Measurements from ENCODE around the gene CHD6.

CHD6 gene

DNA sequence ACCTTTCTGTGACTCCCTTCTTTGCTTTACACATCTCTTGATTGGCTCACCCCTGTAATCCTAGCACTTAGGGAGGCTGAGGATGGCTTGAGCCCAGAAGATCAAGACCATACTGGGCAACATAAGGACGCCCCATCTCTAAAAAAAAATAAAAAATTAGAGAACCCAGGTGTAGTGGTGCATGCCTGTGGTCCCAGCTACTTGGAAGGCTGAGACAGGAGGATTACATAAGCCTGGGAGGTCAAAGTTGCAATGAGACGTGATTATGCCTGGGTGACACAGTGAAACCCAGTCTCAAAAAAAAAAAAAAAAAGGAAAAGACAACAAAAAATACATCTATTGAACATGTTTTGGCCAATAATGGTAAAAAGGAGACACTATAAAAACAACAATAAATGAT, 37.8 kb downstream of the CHD6 start:
- DNase-seq (ENCODE audit: low read depth) = no peak

DNA sequence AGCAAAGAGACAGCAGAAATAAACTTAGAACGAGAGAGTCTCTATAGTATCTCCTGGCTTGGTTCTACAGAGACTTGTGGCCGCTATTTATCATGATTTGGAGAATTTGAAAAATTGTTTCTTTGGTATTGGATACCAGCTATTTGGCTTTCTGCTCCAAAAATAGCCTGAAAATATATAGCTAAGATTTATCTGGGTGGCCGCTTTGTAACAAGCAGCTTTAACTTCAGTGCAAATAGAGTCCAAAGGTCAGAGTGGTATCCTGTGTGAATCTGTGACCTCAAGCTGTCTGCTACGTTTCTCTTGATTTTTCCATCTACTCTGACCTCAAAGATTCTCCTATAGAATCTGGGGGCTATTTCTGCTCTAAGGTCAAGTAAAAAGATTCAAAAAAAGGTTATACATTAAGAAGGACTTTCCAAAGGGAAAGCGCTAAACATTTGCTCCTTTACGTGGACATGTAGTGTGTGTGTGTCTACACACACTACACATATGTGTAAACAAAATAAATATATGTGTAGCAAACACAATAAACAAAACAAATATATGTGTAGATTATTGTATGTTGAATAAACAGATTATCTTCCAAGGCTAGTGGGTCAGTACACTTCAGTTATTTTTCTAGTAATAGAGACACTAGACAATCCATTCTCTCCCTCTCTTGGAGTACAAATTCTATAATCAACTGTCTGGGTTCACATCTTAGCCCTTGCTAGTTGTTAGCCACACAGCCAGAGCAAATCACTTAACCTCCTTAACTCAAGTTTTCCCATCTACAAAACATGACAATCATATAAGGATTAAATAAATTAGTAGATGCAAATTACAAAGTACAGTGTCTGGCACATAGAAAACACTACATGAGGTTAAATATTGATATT, 40.8 kb downstream of the CHD6 start:
- DNase-seq (ENCODE audit: low read depth) = no peak

DNA sequence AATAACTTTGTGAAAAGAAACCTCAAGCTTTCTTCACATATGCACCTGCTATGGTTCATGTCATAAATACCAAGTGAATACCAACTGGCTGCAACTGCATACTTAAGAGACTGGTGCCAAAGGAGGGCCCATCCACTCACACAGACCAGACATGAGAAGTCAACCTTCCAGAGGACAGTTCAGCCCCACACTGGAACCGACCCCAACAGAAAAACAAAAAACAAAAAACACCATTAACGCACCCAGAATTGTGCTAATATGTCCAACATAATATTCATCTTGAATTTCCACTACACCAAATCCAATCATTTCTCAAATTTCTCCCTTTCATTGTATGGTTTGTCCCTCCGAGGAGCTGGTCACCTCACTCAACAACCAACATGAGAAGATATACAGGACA, 42.8 kb downstream of the CHD6 start:
- DNase-seq (ENCODE audit: low read depth) = no peak

DNA sequence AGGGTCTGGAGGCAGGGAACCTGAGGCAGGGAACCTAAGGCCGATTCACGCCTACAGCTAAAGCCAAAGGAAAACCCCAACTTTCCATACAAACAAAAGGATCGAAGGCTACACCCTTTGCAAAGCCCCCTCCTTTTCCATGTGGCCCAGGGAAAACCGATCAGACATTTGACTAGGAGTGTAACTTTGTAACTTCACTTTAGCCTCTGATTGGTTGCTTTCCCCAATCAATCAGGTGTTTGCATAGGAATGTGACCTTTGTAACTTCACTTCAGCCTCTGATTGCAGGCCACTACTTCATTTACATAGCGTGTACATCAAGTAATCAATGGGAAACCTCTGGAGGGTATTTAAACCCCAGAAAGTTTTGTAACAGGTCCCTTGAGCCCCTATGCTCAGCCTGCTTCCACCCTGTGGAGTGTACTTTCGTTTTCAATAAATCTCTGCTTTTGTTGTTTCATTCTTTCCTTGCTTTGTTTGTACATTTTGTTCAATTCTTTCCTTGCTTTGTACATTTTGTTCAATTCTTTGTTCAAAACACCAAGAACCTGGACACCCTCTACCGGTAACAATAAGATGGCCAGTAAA, 43.3 kb downstream of the CHD6 start:
- no peak for DNase-seq (ENCODE audit: low read depth)

DNA sequence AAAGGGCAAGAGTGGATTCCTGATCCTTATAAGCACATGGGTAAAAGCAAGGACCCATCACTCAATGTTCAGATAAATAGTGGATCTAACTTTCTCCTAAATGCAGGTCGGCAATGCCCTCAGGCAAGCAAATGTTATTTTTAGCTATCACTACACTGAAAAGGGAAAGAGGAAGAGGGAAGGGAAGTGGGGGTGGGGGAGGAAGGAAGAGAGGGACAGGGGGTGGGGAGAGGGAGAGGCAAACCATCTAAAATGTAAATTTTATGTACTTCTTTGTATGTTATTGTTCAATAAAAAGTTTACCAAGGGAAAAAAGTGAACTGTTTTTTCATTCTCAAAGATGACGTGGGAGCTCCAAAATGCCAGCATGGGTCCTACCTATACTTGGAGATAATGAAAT, 44.2 kb downstream of the CHD6 start:
- no peak for DNase-seq (ENCODE audit: low read depth)

DNA sequence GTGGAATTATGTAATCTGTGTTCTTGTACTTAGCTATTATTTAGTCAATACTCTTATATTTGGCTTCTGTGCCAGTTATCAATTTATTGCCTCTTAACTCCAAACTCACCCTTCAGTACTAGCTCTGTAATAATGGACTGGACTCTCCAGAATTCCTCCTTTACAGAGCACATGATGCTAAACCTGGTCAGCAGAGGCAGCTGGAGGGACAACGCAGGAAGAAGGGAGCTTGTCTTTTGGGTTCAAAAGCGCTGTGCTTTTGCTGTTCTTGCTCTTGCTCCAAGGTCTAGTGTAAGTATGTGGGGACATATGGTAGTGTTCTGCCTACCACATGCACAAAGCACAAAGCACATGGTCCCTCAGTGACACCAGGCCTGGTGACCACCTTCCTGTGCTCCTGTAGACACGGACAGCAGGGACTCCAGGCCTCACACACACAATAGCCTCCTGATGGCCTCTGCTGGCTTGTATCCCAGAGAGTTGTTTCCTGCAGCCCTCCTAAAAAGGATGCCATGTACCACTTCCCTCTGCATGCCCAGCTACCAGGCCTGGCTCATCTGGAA, 46.1 kb downstream of the CHD6 start:
- DNase-seq (ENCODE audit: low read depth) = no peak

DNA sequence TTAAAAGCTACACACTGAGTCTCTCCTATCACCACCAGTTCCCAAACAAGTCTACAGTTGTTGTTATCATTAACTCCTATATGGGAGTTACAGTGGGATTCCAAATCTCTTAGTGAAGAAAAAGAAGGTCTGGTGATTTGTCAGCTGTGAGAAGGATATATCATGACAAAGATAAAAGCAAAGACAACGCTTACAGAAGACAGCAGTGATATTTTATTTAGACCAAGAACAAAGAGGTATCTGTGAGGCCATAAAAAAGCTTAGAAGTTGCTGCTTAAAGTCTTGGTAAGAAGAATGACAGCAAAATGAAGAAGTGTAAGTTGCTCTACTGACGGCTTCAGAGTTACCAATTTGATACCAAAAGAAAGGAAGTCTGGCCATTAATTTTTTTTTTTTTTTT, 47.2 kb downstream of the CHD6 start:
- DNase-seq (ENCODE audit: low read depth) = no peak

DNA sequence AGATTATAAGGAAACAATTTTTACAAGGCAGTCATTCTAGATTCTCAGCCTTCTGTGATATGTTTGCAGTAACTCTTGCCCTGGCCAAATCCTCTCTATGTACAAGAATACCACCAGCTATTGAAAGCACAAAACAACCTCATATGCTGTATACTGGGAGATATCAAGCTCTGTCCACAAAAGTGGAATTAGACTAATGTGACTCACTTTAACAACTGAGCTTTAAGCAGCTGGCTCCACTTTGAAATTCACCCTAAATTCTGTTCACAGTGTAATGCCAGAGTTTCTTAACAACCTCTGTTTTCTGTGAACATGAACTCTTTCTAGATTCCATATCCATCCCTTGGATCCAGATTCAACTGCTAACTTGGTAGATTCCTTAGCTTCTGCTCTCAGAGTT, 47.6 kb downstream of the CHD6 start:
- no peak for DNase-seq (ENCODE audit: low read depth)

DNA sequence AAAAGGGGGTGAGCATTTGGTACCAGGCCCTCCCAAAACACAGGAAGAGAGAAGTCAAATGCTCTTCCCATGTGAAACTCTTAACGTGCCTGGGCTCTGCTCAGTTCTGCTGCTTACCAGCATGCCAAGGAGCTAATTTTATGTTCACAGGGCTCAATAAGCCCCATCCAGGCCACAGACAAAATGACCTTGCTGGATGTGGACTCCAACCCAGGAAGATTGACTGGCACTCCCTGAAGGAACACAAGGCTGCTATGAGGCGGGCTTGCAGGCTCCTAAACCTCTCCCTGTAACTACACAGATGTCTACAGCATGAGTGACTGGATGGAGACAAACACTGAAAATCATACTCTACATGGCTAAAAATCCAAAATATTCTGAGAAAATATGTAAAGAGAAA, 50.6 kb downstream of the CHD6 start:
- DNase-seq (ENCODE audit: low read depth) = no peak

DNA sequence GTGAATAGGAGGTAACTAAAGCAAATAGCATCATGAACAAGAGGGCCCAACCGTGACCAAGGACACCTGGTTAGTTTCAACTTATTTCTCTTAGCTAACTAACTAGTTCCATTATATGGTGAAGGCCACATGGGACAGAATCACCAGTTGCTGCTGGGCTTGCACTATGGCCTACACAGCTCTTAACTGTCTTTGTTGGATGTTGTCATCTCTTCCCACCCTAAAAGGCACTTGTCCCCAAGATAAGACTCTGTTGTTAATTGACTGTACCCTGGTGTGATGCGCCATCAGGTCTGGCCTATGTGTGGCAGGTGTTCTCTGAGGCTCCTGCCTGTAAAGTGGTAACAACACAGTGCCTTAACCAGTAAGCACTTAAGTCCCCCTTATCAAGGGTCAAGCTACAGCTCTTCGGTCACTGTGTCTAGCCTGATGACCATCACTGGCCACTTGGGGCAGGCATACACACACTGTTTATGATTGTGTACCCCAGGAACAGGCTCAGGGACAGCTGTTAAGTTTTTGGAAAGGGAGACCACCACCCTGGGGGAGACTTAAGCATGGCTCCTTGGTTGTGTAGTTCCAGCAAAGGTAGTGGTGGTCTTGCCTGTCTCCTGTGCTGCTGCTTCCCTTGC, 51.2 kb downstream of the CHD6 start:
- DNase-seq (ENCODE audit: low read depth) = no peak

DNA sequence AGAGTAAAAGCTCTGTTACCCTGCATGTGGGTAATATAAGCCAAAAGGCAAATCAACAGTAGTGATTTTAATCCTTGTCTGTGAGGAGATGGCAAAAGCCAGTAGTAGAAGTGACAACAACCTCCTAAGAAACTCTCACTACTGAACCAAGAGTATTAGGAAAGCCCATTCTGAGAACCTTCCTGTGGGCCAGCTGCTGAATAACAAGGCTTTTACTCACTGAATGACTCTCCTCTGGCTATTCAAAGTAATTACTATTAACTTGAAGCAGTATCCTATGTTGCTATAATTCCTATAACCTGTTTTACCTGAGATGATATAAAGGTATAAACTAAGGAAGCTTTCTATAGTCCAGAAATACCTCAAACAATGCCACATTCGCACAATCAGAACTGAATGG, 55.1 kb downstream of the CHD6 start:
- no peak for DNase-seq (ENCODE audit: low read depth)

DNA sequence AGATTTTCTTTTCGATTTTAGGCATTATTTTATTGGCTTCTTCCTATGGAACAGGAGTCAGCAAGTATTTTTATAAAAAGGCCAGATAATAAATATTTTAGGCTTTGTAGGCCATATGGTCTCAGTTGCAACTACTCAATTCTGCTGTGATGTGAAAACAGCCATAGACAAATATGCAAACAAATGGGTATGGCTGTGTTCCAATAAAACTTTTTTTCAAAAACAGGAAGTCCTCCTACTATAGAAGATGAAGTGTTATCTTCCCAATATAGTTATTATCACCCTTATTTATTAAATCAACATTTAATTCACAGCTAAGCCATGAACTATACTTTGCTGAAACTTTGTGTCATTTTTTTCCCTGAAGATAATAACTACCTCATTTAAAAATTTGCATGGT, 57.2 kb downstream of the CHD6 start:
- DNase-seq (ENCODE audit: low read depth) = no peak

DNA sequence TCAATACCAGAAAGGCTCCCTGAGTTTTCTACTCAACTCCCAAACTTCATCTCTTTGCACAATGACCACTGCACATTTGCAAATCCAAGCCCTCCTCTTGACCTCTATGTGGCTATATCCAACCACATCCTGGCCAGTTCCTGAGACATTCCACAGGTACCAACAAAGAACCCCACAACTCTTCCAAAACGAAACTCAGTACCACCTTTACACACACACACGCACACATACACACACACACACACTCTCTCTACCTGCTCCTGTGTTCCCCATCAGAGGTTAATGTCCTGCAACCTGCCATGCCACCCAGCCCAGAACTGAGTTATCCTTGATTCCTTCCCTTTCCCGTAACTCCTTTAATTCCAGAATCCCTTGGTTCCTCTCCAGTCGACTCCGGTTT, 58.5 kb downstream of the CHD6 start:
- DNase-seq (ENCODE audit: low read depth) = no peak

DNA sequence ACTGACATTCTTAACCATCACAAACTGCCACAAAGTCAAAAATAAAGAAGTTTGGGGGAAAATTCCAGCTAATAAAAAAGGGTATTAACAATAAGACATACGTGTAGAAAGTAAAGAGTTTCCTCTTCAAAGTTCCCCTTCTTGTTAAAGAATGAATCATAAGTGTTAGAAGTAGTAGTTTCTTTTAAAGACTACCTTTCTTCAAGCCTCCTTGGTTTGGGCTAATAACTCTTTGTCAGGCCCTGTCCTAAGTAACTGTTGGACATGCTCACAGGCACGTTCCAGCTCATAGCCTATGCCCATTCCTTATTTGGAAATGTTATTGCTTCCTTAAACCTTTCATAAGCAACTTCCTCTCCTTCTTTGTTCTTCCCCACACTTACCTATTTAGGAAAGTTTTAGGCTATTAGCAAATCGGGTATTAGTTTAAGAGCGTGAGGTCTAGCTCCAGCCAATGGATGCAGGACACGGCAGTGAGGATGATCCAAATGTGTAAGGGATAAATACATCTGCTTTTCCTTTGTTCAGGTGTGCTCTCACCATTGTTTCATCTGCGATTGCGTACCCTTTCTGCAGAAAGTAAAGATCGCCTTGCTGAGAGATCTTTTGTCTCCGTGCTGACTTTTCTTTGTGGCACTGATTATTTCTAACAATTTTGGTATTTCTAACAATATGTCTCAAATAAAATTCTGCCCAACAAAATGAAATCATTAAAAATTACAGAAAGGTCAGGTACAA, 64.9 kb downstream of the CHD6 start:
- no peak for DNase-seq (ENCODE audit: low read depth)

DNA sequence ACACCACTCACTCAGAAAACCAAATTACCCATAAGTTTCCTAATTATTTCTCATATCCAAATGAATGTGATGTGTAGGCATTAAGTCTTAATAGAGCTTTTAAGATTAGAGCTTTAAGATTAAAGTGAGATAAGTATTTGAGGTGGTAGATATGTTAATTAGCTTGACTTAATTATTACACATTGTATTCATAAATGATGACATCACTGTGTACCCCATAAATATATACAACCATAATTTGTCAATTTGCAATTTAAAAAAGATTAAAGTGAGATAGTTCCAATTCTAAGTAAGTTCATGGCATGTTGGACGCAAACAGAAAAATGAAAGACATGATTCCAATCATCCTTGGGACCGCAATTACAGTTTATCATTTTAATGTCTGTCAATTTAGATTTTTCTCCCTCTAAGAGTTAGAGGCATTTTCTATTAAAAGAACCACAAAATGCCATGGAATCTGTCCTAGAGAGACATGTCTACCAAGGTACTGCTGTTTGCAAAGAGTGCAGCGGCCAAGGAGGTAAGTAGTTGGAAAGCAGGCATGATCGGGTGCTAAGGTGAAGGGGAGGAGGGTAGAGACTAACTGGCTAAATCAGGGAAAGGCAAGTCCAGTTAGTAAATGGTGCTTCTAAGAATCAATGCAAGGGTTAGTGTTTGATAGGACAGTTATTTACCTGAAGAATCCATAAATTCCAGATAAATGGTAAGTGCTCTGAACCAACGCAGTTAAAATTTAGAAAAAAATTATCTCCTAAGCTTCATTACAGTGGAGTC, 65.7 kb downstream of the CHD6 start:
- no peak for DNase-seq (ENCODE audit: low read depth)

DNA sequence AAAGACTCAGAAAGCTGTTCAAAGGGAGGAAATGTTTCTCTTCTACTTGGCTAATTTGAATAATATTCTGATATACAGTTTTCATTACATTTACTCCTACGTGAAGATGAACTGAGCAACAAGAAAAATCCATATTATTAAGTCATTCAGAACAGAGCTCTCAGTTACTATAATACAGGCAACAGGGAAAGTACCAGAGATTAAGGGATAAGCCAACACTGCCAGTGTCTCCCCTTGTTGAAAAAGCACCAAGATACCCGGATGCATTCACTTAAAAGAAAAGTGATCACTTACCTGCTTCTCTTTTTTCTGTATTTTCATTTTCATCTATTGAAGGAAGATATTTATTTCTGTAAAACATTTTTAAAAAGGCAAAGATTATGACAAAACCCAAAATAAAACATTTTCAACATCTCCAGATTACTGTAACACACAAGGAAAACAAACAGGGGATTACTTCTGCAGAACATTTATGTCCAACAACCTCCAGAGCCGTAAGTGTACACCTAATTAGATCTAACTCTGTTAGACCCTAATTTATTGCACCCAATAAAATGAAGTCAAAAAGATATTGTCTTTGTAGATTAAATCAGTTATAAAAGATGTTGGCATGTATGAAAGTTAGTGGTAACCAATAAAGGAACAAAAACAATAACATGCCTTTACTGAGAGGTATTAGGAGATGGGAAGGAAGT, 67.0 kb downstream of the CHD6 start:
- DNase-seq (ENCODE audit: low read depth) = no peak

DNA sequence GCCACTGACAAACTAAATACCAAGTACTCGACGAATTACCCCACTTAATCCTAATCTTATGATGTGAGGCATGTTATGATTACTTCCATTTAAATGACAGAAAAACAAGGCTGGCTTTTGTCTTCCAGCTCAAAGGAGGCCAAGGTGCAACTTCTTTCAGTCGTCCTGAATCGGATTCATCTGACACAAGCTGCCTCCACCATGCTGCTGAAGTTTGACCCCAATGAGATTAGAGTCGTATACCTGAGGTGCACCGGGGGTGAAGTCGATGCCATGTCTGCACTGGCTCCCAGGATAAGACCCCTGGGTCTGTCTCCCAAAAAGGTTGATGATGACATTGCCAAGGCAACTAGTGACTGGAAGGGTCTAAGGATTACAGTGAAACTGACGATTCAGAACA, 71.0 kb downstream of the CHD6 start:
- DNase-seq (ENCODE audit: low read depth) = no peak

DNA sequence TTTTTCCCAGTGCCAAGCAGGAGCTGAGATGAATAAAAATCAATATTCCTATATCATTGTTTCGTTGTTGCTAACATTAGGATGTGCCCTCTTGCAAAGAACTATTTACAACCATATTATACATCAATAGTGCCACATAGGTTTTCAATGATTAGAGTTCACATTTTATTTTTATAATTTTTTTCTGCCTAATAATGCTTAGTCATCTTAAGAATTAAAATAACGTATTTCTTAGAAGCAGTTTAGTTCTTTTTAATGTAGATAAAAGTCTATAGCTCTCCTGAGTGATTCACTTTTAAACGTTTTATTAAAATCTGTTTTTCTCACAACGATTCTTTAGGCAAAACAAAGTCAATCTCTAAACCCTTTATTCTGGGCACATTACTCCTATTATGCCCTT, 71.6 kb downstream of the CHD6 start:
- DNase-seq (ENCODE audit: low read depth) = no peak

DNA sequence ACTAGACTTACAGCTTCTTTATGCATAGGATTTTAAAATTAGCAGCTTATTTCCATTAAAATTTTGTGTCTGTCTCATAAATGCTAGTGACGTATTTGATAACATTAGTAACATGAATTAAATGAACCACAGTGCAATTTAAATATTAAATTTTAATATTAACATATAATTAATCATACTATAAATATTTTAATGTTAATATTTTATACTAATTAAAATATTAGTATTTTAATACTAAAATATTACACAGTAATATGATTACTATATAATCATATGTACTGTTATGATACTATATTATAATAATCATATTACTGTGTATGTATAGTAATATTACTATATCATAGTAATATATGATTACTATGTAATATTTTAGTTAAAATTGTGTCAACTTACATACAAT, 73.7 kb downstream of the CHD6 start:
- no peak for DNase-seq (ENCODE audit: low read depth)

DNA sequence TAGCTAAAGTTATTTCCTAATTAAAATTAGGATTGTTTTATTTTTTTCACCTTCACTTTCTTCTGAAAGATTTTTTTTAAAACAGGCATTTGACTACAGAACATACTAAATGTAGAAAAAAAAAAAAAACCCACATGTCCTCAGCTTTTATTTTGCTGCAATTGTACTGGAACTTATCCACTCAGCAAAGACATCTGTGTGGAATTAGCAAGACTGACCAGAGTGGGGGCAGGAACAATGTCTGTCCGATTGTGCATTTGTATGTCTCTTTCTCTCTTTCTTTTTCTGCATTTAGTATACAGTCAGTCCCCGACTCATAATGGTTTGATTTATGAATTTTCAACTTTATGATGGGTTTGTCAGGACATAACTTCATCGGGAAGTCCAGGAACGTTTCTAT, 77.3 kb downstream of the CHD6 start:
- DNase-seq (ENCODE audit: low read depth) = no peak

DNA sequence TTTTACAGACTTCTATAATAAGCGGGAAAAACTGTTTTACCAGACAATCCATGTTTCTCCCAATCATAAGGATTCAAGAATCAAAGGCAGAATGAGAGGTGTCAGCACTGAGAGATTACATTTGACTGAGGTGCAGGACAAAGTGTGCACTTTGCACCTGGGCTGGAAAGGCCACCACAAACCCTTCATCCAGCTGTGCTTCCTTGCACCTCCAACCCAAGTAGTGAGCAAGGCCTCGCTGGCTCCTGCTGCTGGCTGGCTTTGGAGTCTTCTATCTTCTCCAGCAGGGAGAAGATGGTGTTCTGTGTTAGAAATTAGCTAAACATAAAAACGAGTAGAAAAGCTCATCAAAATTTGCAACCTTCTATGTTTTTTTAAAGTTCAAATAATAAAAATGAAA, 77.7 kb downstream of the CHD6 start:
- DNase-seq (ENCODE audit: low read depth) = no peak
